MCF 10A (cell line): ENCODE results near the gene CEMIP. TPM values are rescaled to one million over a fixed set of nuclear protein-coding genes. Genes with fewer than 3 reads are reported as not detected.

Experiments
- BruUV-seq: library from RNA; stranded (reverse); fragments of 400-500 nt; replicated peaks from 2 replicates; lab custom pipeline; 2021; lab: Mats Ljungman, UMichigan
- CTCF ChIA-PET: fragments of 300-600 bp; sonication (Branson Sonifier 250); formaldehyde crosslinking; extraction: SDS; loops from one replicate; lab custom pipeline; 2021; ENCODE audit warnings: antibody characterized with exemption, inconsistent platforms; lab: Yijun Ruan, JAX
- POLR2A ChIA-PET: fragments of 300-600, 350-650 bp; sonication (Branson Sonifier 250); formaldehyde crosslinking; extraction: SDS; loops from one replicate; lab custom pipeline; 2020; ENCODE audit warnings: antibody characterized with exemption, inconsistent platforms; lab: Yijun Ruan, JAX
- DNase-seq: peaks from one replicate; pipeline ENCODE4 v3.0.0-alpha.2; 2018; ENCODE audit not compliant: unreplicated experiment
- H3K27ac Mint-ChIP-seq: one replicate; pipeline ENCODE4 v1.8.0; 2022; ENCODE audit warnings: mild to moderate bottlenecking, low read depth, mixed read lengths; ENCODE audit not compliant: unreplicated experiment
- H3K27me3 Mint-ChIP-seq: one replicate; pipeline ENCODE4 v1.8.0; 2022; ENCODE audit warnings: mixed read lengths; ENCODE audit not compliant: insufficient read depth, unreplicated experiment
- H3K36me3 Mint-ChIP-seq: one replicate; pipeline ENCODE4 v1.8.0; 2022; ENCODE audit warnings: mild to moderate bottlenecking, moderate library complexity, mixed read lengths; ENCODE audit not compliant: insufficient read depth, unreplicated experiment
- H3K4me1 Mint-ChIP-seq: one replicate; pipeline ENCODE4 v1.8.0; 2022; ENCODE audit warnings: mixed read lengths; ENCODE audit not compliant: insufficient read depth, unreplicated experiment
- H3K4me3 Mint-ChIP-seq: one replicate; pipeline ENCODE4 v1.8.0; 2022; ENCODE audit warnings: mild to moderate bottlenecking, moderate library complexity, mixed read lengths; ENCODE audit not compliant: unreplicated experiment
- H3K9me3 Mint-ChIP-seq: one replicate; pipeline ENCODE4 v1.8.0; 2022; ENCODE audit warnings: mixed read lengths; ENCODE audit not compliant: unreplicated experiment
- intact Hi-C: fragments of 100-400 bp; cut with micrococcal nuclease; formaldehyde crosslinking; loops from 2 replicates; pipeline ENCODE4 v1.14.1; 2022
- total RNA-seq: library from RNA; stranded (reverse); gene quantifications from 2 replicates; pipeline ENCODE4 v1.2.3, GENCODE V29; 2022
- TF ChIP-seq, protein P1 (sequence below): fragments of 200-600 bp; IDR thresholded peaks from one replicate; pipeline ENCODE4 v1.8.0; 2022; ENCODE audit warnings: antibody characterized with exemption, mild to moderate bottlenecking; ENCODE audit not compliant: unreplicated experiment

The CEMIP gene
- total RNA-seq, 1 experiment from 2014 or later: 0.14 TPM

DNA sequence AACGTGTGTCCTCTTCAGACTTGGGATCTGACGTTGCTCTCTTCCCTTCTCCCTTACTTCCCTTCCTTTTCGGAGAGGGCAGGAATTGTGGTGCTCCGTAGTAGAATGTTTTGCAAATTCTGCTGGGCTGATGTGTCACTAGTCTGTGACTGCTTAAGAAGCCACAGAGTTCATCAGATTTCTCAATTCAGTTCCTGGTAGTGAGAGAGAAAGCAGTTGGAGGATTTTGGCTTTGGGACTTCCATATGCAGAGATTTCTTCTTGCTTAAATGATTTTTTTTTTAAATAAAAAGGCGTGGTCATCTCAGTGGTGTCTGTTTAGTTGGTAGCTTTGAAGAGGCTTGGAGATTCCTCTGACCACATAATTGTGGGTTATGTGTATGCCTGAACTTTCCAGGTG, 10.1 kb downstream of the CEMIP start:
- Mint-ChIP-seq H3K36me3 (no peaks in the 10 kb centered on the region), H3K27ac (no peak overlapping the region), H3K9me3 (no peaks in the 10 kb centered on the region), H3K27me3 (no peaks in the 10 kb centered on the region), H3K4me1 (peaks cover 6% of the 10 kb centered on the region), H3K4me3 (no peak overlapping the region)
- CTCF ChIA-PET: interaction anchor here (0.5 kb wide), 1 partner anchor 173 kb away, joined by 4 read pairs; no protein-coding TSS in a partner anchor
- no peak for DNase-seq
- POLR2A ChIA-PET: no interaction called here
- intact Hi-C loops: loop anchor here (10.0 kb wide), 1 partner anchor 56 kb away; no protein-coding TSS in a partner anchor
- TF ChIP-seq, protein P1, sequence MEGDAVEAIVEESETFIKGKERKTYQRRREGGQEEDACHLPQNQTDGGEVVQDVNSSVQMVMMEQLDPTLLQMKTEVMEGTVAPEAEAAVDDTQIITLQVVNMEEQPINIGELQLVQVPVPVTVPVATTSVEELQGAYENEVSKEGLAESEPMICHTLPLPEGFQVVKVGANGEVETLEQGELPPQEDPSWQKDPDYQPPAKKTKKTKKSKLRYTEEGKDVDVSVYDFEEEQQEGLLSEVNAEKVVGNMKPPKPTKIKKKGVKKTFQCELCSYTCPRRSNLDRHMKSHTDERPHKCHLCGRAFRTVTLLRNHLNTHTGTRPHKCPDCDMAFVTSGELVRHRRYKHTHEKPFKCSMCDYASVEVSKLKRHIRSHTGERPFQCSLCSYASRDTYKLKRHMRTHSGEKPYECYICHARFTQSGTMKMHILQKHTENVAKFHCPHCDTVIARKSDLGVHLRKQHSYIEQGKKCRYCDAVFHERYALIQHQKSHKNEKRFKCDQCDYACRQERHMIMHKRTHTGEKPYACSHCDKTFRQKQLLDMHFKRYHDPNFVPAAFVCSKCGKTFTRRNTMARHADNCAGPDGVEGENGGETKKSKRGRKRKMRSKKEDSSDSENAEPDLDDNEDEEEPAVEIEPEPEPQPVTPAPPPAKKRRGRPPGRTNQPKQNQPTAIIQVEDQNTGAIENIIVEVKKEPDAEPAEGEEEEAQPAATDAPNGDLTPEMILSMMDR: no peak
- no TSS peak for BruUV-seq

DNA sequence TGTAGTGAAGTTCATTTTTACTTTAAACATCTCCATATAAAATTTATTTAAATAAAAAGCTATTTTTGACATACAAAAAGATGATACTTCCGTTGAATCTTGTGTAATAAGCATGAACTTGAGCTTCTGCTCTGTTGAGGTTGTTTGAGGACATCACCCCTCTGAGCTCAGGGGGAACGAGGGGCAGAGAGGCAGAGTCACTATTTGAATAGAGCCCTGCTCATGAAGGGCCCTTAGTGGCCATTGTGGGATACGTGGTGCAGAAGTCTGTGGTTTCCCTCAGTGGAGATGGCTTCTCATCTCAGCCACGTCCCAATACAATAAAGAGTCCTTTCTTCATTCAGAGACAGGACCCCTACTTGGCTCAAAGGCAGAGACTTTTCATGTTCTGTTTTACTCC, 10.6 kb downstream of the CEMIP start:
- DNase-seq: no peak
- BruUV-seq: no TSS peak
- TF ChIP-seq, protein P1: no peak
- Mint-ChIP-seq H3K4me3 (no peak overlapping the region), H3K4me1 (peaks cover 6% of the 10 kb centered on the region), H3K27me3 (no peaks in the 10 kb centered on the region), H3K9me3 (no peaks in the 10 kb centered on the region), H3K27ac (no peak overlapping the region), H3K36me3 (no peaks in the 10 kb centered on the region)
- CTCF ChIA-PET: interaction anchor here (0.5 to 4.6 kb wide), 4 partner anchors 10 to 1279 kb away, joined by 3 to 28 read pairs (median 4); partner anchors contain the start of gene CEMIP
- POLR2A ChIA-PET: no interaction called here
- intact Hi-C loops: loop anchor here (10.0 kb wide), 1 partner anchor 55 kb away; no protein-coding TSS in a partner anchor

DNA sequence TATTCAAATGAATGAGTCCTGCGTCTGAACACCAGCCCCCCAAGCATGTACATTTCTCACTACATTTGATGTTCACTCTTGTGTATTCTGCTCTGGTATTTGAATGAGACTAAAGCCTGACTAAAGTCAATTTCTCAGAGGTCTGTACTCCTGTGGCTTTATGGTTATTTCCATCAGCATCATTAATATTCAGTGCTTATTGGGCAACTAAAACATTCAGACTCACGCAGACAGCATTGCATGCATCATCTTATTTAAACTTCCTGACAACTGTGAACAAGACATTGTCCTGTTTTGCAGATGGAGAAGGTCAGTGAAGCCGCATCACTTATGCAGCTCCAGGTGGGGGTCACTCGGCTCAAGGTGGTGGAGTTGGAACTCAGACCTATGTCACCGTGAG, 11.1 kb downstream of the CEMIP start:
- POLR2A ChIA-PET: no interaction called here
- intact Hi-C loops: no loop called here
- DNase-seq: no peak
- BruUV-seq: no TSS peak
- Mint-ChIP-seq H3K4me1 (peaks cover 6% of the 10 kb centered on the region), H3K27me3 (no peaks in the 10 kb centered on the region), H3K4me3 (no peak overlapping the region), H3K9me3 (no peaks in the 10 kb centered on the region), H3K36me3 (no peaks in the 10 kb centered on the region), H3K27ac (no peak overlapping the region)
- CTCF ChIA-PET: interaction anchor here (0.6 to 4.6 kb wide), 3 partner anchors 10 to 1278 kb away, joined by 3 to 28 read pairs (median 4); partner anchors contain the start of gene CEMIP
- TF ChIP-seq, protein P1: no peak

DNA sequence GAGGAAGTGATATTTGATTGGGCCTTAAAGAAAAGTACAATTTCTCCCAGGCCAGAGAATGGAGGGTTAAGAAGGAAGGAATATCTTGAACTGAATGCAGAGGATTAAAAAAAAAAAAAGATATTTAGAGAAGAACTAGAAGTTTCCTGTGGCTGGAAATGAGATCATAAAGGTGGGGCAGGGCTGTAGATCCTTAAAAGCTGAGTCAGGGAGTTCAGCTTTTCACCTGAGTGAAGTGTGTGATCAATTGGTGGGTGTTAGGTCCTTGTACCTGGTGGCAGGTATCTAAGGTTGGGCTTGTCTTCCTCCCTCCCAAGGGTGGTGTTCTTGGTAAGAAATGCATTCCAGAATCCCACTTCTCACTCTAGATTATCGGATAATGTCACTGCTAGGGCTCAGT, 11.8 kb downstream of the CEMIP start:
- no peaks in the 10 kb centered on the region for H3K27me3 Mint-ChIP-seq
- intact Hi-C loops: no loop called here
- no peak overlapping the region for H3K27ac Mint-ChIP-seq
- no TSS peak for BruUV-seq
- ChIA-PET POLR2A (no interaction called here), CTCF (interaction anchor here (0.6 to 4.6 kb wide), 2 partner anchors 11 to 334 kb away, joined by 3 to 28 read pairs; partner anchors contain the start of gene CEMIP)
- H3K9me3 Mint-ChIP-seq: no peaks in the 10 kb centered on the region
- DNase-seq: no peak
- H3K4me3 Mint-ChIP-seq: no peak overlapping the region
- no peaks in the 10 kb centered on the region for H3K36me3 Mint-ChIP-seq
- TF ChIP-seq, protein P1: no peak
- peaks cover 6% of the 10 kb centered on the region for H3K4me1 Mint-ChIP-seq
